GM23338 (cell line): ENCODE measurements around the gene MICALL2. TPM values are rescaled to one million over a fixed set of nuclear protein-coding genes. Genes with fewer than 3 reads are reported as not detected.

Experiments
- ATAC-seq: fragments of 200-7000 bp; cut with Tn5 transposase; 3 replicates; pipeline ENCODE4 v1.9.1; 2020
- DNase-seq: peaks from one replicate; pipeline ENCODE4 v3.0.0-alpha.2; 2015; ENCODE audit warnings: low spot score
- H2AFZ ChIP-seq: fragments of 200-600 bp; sonication (generic); 2 replicates; pipeline ENCODE4 v1.8.0; 2016; ENCODE audit warnings: antibody characterized with exemption, mild to moderate bottlenecking, moderate library complexity
- H3F3A ChIP-seq: fragments of 200-600 bp; sonication (generic); replicated peaks from 2 replicates; pipeline ENCODE4 v1.8.0; 2017; ENCODE audit warnings: antibody characterized with exemption, mixed run types, low read depth
- H3K27ac ChIP-seq: fragments of 200-600 bp; sonication (generic); 2 replicates; pipeline ENCODE4 v1.6.1; 2016; ENCODE audit warnings: low read depth
- H3K27me3 ChIP-seq: fragments of 200-600 bp; sonication (generic); 2 replicates; pipeline ENCODE4 v1.8.0; 2016; ENCODE audit warnings: mild to moderate bottlenecking, mixed run types, moderate library complexity; ENCODE audit not compliant: insufficient read depth
- H3K36me3 ChIP-seq: fragments of 200-600 bp; sonication (generic); 2 replicates; pipeline ENCODE4 v1.8.0; 2016; ENCODE audit warnings: mild to moderate bottlenecking; ENCODE audit not compliant: insufficient read depth
- H3K4me1 ChIP-seq: fragments of 200-600 bp; sonication (generic); 2 replicates; pipeline ENCODE4 v1.8.0; 2016; ENCODE audit warnings: mild to moderate bottlenecking, moderate library complexity; ENCODE audit not compliant: insufficient read depth
- H3K4me2 ChIP-seq: fragments of 200-600 bp; sonication (generic); 2 replicates; pipeline ENCODE4 v1.7.1; 2017; ENCODE audit warnings: mixed run types
- H3K4me3 ChIP-seq: fragments of 200-600 bp; sonication (generic); 2 replicates; pipeline ENCODE4 v1.6.1; 2016; ENCODE audit warnings: mixed run types
- H3K79me2 ChIP-seq: fragments of 200-600 bp; sonication (generic); replicated peaks from 2 replicates; pipeline ENCODE4 v1.8.0; 2017; ENCODE audit warnings: mild to moderate bottlenecking; ENCODE audit not compliant: insufficient read depth
- H3K9me2 ChIP-seq: fragments of 200-600 bp; sonication (generic); 2 replicates; pipeline ENCODE4 v1.8.0; 2017; ENCODE audit not compliant: insufficient read depth
- H4K20me1 ChIP-seq: fragments of 200-600 bp; sonication (generic); replicated peaks from 2 replicates; pipeline ENCODE4 v1.8.0; 2017; ENCODE audit warnings: mild to moderate bottlenecking; ENCODE audit not compliant: insufficient read depth
- H3K27ac Mint-ChIP-seq: 2 replicates; pipeline ENCODE4 v1.8.0; 2020; ENCODE audit warnings: inconsistent platforms, mild to moderate bottlenecking, moderate library complexity, mixed read lengths
- H3K27me3 Mint-ChIP-seq: 3 replicates; pipeline ENCODE4 v1.8.0; 2022; ENCODE audit warnings: low read depth, mild to moderate bottlenecking, moderate library complexity, mixed read lengths, inconsistent platforms; ENCODE audit not compliant: insufficient read depth, poor library complexity
- H3K36me3 Mint-ChIP-seq: 3 replicates; pipeline ENCODE4 v1.8.0; 2021; ENCODE audit warnings: low read depth, mild to moderate bottlenecking, inconsistent platforms, moderate library complexity, mixed read lengths
- H3K4me1 Mint-ChIP-seq: 3 replicates; pipeline ENCODE4 v1.8.0; 2020; ENCODE audit warnings: mild to moderate bottlenecking, inconsistent platforms, mixed read lengths
- H3K4me3 Mint-ChIP-seq: 3 replicates; pipeline ENCODE4 v1.8.0; 2021; ENCODE audit warnings: moderate library complexity, mild to moderate bottlenecking, inconsistent platforms, mixed read lengths
- H3K9me3 Mint-ChIP-seq: 3 replicates; pipeline ENCODE4 v1.8.0; 2020; ENCODE audit warnings: moderate library complexity, mild to moderate bottlenecking, inconsistent platforms, mixed read lengths
- CREB1 ChIP-seq: fragments of 250-450 bp; sonication (Bioruptor Pico); IDR thresholded peaks from 2 replicates; pipeline ENCODE4 v1.5.0; 2020; ENCODE audit warnings: low read depth, mild to moderate bottlenecking, moderate library complexity
- CTCF ChIP-seq, 2 experiments: fragments of 200-600 bp in 1 of 2; sonication (generic) in 1 of 2; conservative IDR thresholded peaks; 2 replicates each; pipeline versions ENCODE4 v1.5.1 to v1.6.1; 2016 to 2017; ENCODE audit warnings: antibody characterized with exemption in 2 of 2, low read depth in 2 of 2, mild to moderate bottlenecking in 2 of 2, moderate library complexity in 1 of 2
- EZH2 ChIP-seq: fragments of 200-600 bp; sonication (generic); IDR thresholded peaks from one replicate; pipeline ENCODE4 v1.8.0; 2017; ENCODE audit warnings: antibody characterized with exemption, mild to moderate bottlenecking, low read depth; ENCODE audit not compliant: unreplicated experiment
- EZH2phosphoT487 ChIP-seq: fragments of 200-600 bp; sonication (generic); IDR thresholded peaks from one replicate; pipeline ENCODE4 v1.8.1; 2018; ENCODE audit warnings: antibody characterized with exemption; ENCODE audit not compliant: unreplicated experiment
- JUNB ChIP-seq: IDR thresholded peaks from one replicate; pipeline ENCODE4 v1.6.1; 2016; ENCODE audit warnings: antibody characterized with exemption; ENCODE audit not compliant: unreplicated experiment
- NANOG ChIP-seq: IDR thresholded peaks from 2 replicates; pipeline ENCODE4 v1.6.1; 2016; ENCODE audit warnings: antibody characterized with exemption, borderline replicate concordance
- POLR2AphosphoS5 ChIP-seq: IDR thresholded peaks from 2 replicates; pipeline ENCODE4 v1.6.1; 2016; ENCODE audit warnings: antibody characterized with exemption, low read depth
- REST ChIP-seq: IDR thresholded peaks from one replicate; pipeline ENCODE4 v1.6.1; 2018; ENCODE audit warnings: antibody characterized with exemption; ENCODE audit not compliant: unreplicated experiment
- STAT1 ChIP-seq: IDR thresholded peaks from one replicate; pipeline ENCODE4 v1.6.1; 2016; ENCODE audit warnings: antibody characterized with exemption; ENCODE audit not compliant: unreplicated experiment
- ZNF114 ChIP-seq: fragments of 250-450 bp; sonication (Bioruptor Pico); IDR thresholded peaks from 2 replicates; pipeline ENCODE4 v1.5.0; 2020; ENCODE audit warnings: mild to moderate bottlenecking, moderate library complexity
- ZNF331 ChIP-seq: fragments of 250-450 bp; sonication (Bioruptor Pico); IDR thresholded peaks from 2 replicates; pipeline ENCODE4 v1.5.0; 2020; ENCODE audit warnings: low read depth, mild to moderate bottlenecking, moderate library complexity
- ZNF462 ChIP-seq: fragments of 250-450 bp; sonication (Bioruptor Pico); IDR thresholded peaks from 2 replicates; pipeline ENCODE4 v1.5.0; 2020; ENCODE audit warnings: mild to moderate bottlenecking, moderate library complexity
- polyA plus RNA-seq: library from polyadenylated mRNA; unstranded; fragments of >200 nt; fragmentation: Nextera tagmentation; extraction: Ambion mirVana; gene quantifications from 2 replicates; pipeline ENCODE4 v1.2.1, GENCODE V29; 2016
- total RNA-seq: library from RNA; depleted of rRNA; stranded (reverse); fragments of >200 nt; shearing (Covaris generic); gene quantifications from 2 replicates; pipeline ENCODE4 v1.2.3, GENCODE V29; 2014

Gene MICALL2
- total and polyA plus RNA-seq, 2 experiments from 2014 or later: 7.0 to 13.0 TPM

- TF ChIP-seq ZNF114 (CRISPR knock-in tag): no peak
- no peak for TF ChIP-seq CTCF (conservative IDR thresholded peaks at IDR 0.05; ENCODE audit: low read depth in 2 of 2)
- no peak for TF ChIP-seq ZNF331
- no peak for TF ChIP-seq JUNB
Observed at GRCh38 chr7:1404460-1404809, 54.8 kb downstream of the MICALL2 start (continued).

GRCh38 chr7:1403638-1404459 is 55.4 kb downstream of the MICALL2 start:
- Histone ChIP-seq H4K20me1 (no peaks in the 10 kb centered on the region), H3K4me1 (peaks cover 9% of the 10 kb centered on the region), H3K4me2 (peak overlapping the region; percentile 83), H3K27me3 (peaks cover 16% of the 10 kb centered on the region), H3K27ac (no peak overlapping the region), H2AFZ (peak overlapping the region; percentile 90), H3F3A (no peaks in the 10 kb centered on the region), H3K36me3 (no peaks in the 10 kb centered on the region), H3K9me2 (no peaks in the 10 kb centered on the region), H3K79me2 (no peaks in the 10 kb centered on the region), H3K4me3 (peak overlapping the region; percentile 51)
- Mint-ChIP-seq H3K4me1 (peaks cover 8% of the 10 kb centered on the region), H3K27ac (no peak overlapping the region), H3K36me3 (no peaks in the 10 kb centered on the region), H3K4me3 (peak overlapping the region; percentile 68), H3K27me3 (peaks cover 30% of the 10 kb centered on the region), H3K9me3 (no peaks in the 10 kb centered on the region; the same call in 2 of the 3 replicates)
- DNase-seq: peak; percentile 73
- ATAC-seq: peak; percentile 52
- TF ChIP-seq EZH2 (no peak), ZNF462 (no peak), ZNF331 (no peak), POLR2AphosphoS5 (no peak), NANOG (no peak), EZH2phosphoT487 (no peak), STAT1 (no peak), JUNB (no peak), CREB1 (CRISPR knock-in tag) (no peak), REST (no peak), ZNF114 (CRISPR knock-in tag) (no peak)
